ENCODE data around the gene PLA2G3.
A peak's percentile ranks its signal among the peaks of the same experiment; 100 is the strongest.
"Not testable (repeated sequence)": the region's sequence is repeated elsewhere in the genome, so short reads cannot be mapped to it uniquely, and the experiment has no call there.

Gene PLA2G3

GRCh38 chr22:31122532-31123291 lies 17.6 kb downstream of the PLA2G3 start, which contains the start of gene INPP5J:
Gene INPP5J (plus strand): TSS chr22:31122966. CDS start chr22:31123015, 49 bp downstream.
- no peak for DNase-seq (ENCODE audit: low read depth in 2 of 2)

GRCh38 chr22:31122196-31122531 lies 18.1 kb downstream of the PLA2G3 start:
- DNase-seq (ENCODE audit: low read depth in 2 of 2), result no peak

DNA sequence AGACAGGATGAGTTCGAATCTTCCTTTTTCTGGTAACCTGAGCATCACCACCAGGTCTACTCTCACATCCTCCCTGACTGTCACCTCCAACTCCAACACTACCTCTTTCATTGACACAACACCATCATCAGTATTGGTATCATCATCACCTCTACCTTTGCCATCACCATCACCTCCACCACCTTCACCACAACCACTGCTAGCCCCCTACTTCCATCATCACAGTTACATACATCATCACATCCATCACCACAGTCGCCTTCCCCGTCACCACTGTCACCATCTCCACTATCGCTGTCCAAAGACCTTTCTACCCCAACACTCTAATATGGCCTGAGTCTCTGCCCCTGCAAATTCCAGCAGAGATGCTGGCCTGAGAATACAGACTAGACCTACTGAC lies 18.9 kb downstream of the PLA2G3 start:
- DNase-seq (ENCODE audit: low read depth in 2 of 2), result no peak

- no peak for DNase-seq (ENCODE audit: low read depth in 2 of 2)
These were observed 19.7 kb downstream of the PLA2G3 start for GRCh38 chr22:31120642-31121041.

GRCh38 chr22:31120230-31120629 lies 20.1 kb downstream of the PLA2G3 start:
- no peak for DNase-seq (ENCODE audit: low read depth in 2 of 2)

- no peak for DNase-seq (ENCODE audit: low read depth in 2 of 2)
These were observed 21.1 kb downstream of the PLA2G3 start for GRCh38 chr22:31119026-31119717.

DNA sequence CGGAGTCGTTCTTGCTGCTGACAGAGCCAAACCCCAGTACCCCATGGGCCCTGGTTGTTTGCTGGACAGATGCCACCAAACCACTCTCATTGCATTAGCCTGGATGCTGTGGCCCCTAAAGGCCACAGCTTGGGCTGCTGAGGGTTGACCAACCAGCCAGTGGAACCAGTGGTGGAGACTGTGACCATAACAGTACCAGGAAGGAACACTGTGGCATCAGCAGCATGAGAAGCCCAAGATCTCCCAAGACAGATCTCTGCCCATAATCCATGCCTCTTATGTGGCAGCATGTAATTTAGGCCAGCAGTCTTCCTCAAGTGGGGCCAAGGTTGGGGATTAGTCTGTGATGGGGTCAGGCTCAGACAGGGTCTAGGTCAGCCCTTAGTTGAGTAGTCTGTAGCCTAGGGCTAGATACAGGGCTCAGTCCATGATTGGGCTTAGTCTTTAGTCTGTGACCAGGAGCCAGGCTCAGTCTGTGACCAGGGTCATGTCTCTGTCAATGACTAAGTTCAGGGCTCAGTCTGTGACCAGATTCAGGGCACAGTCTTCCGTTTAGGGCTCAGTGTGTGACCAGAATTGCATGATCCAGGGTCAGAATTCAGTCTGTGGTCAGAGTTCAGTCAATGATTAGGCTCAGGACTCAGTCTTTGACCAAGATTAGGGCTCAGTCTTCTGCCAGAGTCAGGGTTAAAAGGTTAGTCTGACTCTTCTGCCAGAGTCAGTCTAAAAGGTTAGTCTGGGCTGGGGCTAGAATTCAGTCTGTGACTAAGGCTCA lies 22.1 kb downstream of the PLA2G3 start:
- no peak for DNase-seq (ENCODE audit: low read depth in 2 of 2)

DNA sequence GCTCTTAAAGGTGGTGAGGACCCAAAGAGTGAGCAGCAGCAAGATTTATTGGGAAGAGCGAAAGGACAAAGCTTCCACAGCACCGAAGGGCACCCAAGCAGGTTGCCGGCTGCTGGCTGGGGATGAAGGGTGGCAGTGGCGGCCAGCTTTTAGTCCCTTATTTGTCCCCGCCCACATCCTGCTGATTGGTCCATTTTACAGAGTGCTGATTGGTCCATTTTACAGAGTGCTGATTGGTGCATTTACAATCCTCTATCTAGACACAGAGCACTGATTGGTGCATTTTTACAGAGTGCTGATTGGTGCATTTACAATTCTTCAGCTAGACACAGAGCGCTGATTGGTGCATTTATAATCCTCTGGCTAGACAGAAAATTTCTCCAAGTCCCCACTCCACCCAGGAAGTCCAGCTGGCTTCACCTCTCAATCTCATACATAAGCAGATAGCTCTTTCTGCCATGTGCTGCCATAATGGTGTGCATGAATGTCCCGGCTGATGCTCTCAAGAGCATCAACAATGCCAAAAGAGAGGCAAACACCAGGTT lies 27.7 kb downstream of the PLA2G3 start:
- not testable (repeated sequence) for DNase-seq (ENCODE audit: low read depth in 2 of 2)

- no peak for DNase-seq (ENCODE audit: low read depth in 2 of 2)
These were observed 32.5 kb downstream of the PLA2G3 start for GRCh38 chr22:31107894-31108218.

DNA sequence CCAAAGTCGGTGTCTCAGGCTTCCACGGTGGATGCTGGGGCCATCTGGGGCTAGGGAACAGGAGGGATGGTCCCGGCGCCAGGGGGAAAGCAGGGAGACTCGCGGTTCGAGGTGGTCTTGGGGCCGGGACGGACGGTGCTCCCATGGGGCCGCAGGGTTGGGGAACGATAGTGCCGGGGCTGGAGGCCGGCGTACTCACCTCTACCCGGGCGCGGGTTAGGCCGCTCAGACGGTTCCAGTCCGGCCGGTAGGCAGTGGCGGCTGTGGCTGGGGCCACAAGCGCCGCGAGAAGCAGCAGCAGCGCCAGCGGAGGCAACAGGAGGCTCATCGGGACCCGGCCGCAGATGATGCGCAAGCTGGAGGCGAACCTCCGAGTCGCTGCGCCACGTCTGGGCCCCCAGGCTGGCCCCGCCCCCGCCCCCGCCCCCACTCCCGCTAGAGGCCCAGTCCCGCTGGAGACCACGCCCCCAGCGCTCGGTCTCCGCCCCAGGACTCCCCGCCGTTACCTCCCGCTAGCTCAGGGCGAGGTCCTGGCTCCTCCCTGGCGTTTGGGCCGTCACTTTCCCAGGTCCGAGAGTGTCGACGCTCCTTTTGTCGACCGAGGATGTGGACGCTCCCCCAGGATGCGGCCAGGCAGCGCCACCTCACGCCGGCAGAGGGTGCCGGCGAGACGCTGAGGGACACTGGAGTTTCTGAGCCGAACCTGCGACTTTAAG lies 33.0 kb downstream of the PLA2G3 start, which contains the start of gene SELENOM:
Gene SELENOM, minus strand, starts transcription at position 391 of the 716 bp plus-strand sequence. Its CDS starts 63 bp downstream, at position 328.
- peak; percentile 58 to 61 for DNase-seq (ENCODE audit: low read depth in 2 of 2)

DNA sequence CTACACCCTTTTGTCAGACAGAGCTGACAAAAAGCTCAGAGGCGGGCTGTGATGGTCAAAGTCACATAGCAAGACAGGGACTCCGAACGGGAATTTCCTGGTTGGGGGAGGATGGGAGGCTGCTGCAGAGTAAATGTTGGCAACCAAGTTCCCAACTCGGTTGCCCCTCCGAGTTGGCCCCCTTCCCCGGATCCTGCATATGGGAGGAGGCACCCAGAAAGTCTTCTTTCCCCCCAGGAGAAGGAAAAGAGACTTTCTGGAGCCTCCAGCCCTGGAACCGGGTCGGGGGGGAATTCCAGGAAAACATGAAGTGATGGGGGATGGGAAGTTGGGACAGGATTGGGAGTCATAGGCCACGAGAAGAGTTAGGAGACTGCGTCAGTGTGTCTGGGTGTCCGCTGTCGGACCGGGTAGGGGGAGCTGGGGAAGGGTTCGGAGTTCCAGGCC lies 33.6 kb downstream of the PLA2G3 start:
- no peak for DNase-seq (ENCODE audit: low read depth in 2 of 2)

GRCh38 chr22:31106001-31106571 lies 34.2 kb downstream of the PLA2G3 start:
- DNase-seq (ENCODE audit: low read depth in 2 of 2), result no peak

DNA sequence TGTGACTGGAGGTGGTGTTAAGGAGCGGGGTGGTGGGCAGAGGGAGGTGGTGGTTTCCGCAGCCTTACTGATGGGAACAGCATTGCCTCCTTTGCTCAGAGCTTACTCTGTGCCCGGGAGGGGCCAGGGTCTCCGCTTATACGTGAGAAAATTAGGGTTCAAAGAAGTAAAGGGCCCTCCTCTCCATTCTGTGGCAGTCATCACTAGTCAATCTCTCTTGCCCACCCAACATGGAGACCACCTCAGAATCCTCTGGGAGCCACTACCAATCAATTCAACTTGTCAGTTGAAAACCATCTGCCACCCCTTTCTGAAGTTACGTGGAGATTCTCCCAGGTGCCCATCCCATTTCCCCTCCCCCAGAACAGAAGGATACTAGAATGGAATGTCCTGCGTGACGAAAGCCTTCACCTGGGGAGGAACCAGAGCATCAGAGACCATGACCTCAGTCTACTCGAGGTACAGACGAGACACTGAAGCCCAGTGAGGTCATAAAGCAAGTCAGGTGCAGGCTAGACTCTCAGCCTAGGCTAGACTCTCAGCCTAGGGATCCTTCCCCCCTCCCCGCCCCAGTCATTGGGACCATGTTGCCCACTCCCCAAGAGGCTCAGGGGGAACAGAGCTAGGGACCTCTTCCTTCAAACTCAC lies 34.9 kb downstream of the PLA2G3 start:
- DNase-seq (ENCODE audit: low read depth in 2 of 2), result no peak

- no peak for DNase-seq (ENCODE audit: low read depth in 2 of 2)
These were observed 35.4 kb downstream of the PLA2G3 start for GRCh38 chr22:31104869-31105268.

DNA sequence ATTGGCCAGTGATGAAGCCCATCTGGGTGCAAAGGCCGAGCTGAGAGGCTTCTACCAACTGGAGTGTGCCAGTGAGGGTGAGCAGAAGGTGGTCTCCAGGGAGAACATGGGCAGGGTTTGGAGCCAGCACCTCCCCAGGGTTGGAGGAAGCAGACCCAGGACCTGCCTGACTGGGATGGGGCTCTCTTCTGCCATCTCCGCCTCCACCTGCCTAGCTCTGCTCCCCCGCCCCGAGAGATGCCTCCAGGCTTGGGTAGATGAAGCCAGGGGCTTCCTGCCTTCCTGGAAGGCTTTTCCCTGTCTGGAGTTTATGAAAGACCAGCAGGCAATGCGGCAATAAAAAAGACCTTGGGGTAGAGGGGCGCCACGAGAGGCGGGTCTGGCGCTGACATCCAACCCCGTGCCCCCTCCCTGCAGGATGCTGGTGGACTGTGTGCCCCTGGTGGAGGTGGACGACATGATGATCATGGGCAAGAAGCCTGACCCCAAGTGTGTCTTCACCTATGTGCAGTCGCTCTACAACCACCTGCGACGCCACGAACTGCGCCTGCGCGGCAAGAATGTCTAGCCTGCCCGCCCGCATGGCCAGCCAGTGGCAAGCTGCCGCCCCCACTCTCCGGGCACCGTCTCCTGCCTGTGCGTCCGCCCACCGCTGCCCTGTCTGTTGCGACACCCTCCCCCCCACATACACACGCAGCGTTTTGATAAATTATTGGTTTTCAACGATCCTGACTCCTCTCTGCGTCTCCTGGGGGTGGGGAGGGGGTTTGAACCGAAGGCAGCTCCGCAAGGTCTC lies 36.2 kb downstream of the PLA2G3 start:
- no peak for DNase-seq (ENCODE audit: low read depth in 2 of 2)

DNA sequence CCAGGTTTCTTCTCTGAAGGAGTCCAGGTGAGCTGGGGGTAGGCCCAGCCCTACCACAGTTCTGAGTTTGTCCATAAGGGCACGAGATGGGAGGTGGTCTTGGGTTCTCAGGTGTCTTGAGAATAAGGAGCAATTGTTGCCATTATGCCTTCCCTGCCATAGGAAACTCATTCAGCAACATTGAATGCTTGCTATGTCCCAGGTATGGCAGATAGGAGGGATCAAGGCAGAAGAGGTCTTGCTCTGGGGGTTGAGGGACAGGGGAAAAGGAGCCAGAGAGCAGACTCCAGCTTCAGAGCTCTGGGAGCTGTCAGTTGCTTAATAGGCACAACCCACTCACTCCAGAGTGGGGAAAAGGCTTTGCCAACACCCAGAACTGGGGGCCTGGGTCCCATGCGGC lies 37.2 kb downstream of the PLA2G3 start:
- DNase-seq (ENCODE audit: low read depth in 2 of 2), result no peak

GRCh38 chr22:31102441-31103081 lies 37.7 kb downstream of the PLA2G3 start:
- no peak for DNase-seq (ENCODE audit: low read depth in 2 of 2)

- DNase-seq (ENCODE audit: low read depth in 2 of 2), result no peak
These were observed 39.4 kb downstream of the PLA2G3 start for GRCh38 chr22:31100762-31101525.
